GM23338 (cell line): ENCODE data around the gene MED13L.

Experiments used
- EZH2 ChIP-seq: fragments of 200-600 bp; sonication (generic); IDR thresholded peaks from one replicate; pipeline ENCODE4 v1.8.0; 2017; ENCODE audit warnings: antibody characterized with exemption, mild to moderate bottlenecking, low read depth; ENCODE audit not compliant: unreplicated experiment
- EZH2phosphoT487 ChIP-seq: fragments of 200-600 bp; sonication (generic); IDR thresholded peaks from one replicate; pipeline ENCODE4 v1.8.1; 2018; ENCODE audit warnings: antibody characterized with exemption; ENCODE audit not compliant: unreplicated experiment
- ZNF114 ChIP-seq: fragments of 250-450 bp; sonication (Bioruptor Pico); IDR thresholded peaks from 2 replicates; pipeline ENCODE4 v1.5.0; 2020; ENCODE audit warnings: mild to moderate bottlenecking, moderate library complexity
- ZNF331 ChIP-seq: fragments of 250-450 bp; sonication (Bioruptor Pico); IDR thresholded peaks from 2 replicates; pipeline ENCODE4 v1.5.0; 2020; ENCODE audit warnings: low read depth, mild to moderate bottlenecking, moderate library complexity
- TF ChIP-seq, protein P1 (sequence below), 2 experiments: fragments of 200-600 bp in 1 of 2; sonication (generic) in 1 of 2; conservative IDR thresholded peaks; 2 replicates each; pipeline versions ENCODE4 v1.5.1 to v1.6.1; 2016 to 2017; ENCODE audit warnings: antibody characterized with exemption in 2 of 2, low read depth in 2 of 2, mild to moderate bottlenecking in 2 of 2, moderate library complexity in 1 of 2
- TF ChIP-seq, protein P2 (sequence below): IDR thresholded peaks from one replicate; pipeline ENCODE4 v1.6.1; 2018; ENCODE audit warnings: antibody characterized with exemption; ENCODE audit not compliant: unreplicated experiment

DNA sequence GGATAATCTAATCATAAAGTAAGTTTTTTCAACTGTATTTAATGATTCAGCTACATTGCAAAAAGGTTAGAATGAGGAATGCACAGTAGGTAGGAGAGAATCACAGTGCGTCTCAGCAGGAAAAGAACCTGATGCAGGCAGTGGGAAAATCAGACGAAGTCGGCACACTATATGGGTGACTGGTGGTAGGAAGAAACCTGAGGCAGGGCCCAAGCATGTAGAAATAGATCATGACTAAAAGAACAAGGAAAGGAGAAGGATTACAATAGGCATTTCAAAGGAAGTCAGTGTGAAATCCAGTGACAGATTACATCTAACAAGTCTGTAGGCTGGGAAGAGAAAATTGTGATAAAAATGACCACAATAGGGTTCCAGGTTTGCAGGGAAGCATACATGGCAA lies 267.0 kb downstream of the MED13L start:
- TF ChIP-seq, protein P1, sequence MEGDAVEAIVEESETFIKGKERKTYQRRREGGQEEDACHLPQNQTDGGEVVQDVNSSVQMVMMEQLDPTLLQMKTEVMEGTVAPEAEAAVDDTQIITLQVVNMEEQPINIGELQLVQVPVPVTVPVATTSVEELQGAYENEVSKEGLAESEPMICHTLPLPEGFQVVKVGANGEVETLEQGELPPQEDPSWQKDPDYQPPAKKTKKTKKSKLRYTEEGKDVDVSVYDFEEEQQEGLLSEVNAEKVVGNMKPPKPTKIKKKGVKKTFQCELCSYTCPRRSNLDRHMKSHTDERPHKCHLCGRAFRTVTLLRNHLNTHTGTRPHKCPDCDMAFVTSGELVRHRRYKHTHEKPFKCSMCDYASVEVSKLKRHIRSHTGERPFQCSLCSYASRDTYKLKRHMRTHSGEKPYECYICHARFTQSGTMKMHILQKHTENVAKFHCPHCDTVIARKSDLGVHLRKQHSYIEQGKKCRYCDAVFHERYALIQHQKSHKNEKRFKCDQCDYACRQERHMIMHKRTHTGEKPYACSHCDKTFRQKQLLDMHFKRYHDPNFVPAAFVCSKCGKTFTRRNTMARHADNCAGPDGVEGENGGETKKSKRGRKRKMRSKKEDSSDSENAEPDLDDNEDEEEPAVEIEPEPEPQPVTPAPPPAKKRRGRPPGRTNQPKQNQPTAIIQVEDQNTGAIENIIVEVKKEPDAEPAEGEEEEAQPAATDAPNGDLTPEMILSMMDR (conservative IDR thresholded peaks at IDR 0.05; ENCODE audit: low read depth in 2 of 2): no peak
- TF ChIP-seq EZH2: no peak
- no peak for TF ChIP-seq EZH2phosphoT487
- TF ChIP-seq ZNF331 (CRISPR knock-in tag): no peak
- TF ChIP-seq, protein P2, sequence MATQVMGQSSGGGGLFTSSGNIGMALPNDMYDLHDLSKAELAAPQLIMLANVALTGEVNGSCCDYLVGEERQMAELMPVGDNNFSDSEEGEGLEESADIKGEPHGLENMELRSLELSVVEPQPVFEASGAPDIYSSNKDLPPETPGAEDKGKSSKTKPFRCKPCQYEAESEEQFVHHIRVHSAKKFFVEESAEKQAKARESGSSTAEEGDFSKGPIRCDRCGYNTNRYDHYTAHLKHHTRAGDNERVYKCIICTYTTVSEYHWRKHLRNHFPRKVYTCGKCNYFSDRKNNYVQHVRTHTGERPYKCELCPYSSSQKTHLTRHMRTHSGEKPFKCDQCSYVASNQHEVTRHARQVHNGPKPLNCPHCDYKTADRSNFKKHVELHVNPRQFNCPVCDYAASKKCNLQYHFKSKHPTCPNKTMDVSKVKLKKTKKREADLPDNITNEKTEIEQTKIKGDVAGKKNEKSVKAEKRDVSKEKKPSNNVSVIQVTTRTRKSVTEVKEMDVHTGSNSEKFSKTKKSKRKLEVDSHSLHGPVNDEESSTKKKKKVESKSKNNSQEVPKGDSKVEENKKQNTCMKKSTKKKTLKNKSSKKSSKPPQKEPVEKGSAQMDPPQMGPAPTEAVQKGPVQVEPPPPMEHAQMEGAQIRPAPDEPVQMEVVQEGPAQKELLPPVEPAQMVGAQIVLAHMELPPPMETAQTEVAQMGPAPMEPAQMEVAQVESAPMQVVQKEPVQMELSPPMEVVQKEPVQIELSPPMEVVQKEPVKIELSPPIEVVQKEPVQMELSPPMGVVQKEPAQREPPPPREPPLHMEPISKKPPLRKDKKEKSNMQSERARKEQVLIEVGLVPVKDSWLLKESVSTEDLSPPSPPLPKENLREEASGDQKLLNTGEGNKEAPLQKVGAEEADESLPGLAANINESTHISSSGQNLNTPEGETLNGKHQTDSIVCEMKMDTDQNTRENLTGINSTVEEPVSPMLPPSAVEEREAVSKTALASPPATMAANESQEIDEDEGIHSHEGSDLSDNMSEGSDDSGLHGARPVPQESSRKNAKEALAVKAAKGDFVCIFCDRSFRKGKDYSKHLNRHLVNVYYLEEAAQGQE: no peak
- TF ChIP-seq ZNF114: no peak
